NOMO-1 treated with dmso at 0.1 percent for 144 hours (cell line): Measurements from ENCODE around the gene FAM193B.
"Not testable (repeated sequence)": the region's sequence is repeated elsewhere in the genome, so short reads cannot be mapped to it uniquely, and the experiment has no call there.

ENCODE experiments used
- DNase-seq: peaks from one replicate; lab custom pipeline; 2025; ENCODE audit not compliant: unreplicated experiment; lab: John Stamatoyannopoulos, UW

The FAM193B gene

GRCh38 chr5:177578316-177578715, 24.0 kb upstream of the FAM193B start:
- DNase-seq: no peak

GRCh38 chr5:177576169-177576568, 21.8 kb upstream of the FAM193B start:
- DNase-seq: no peak

GRCh38 chr5:177575488-177575887, 21.1 kb upstream of the FAM193B start:
- no peak for DNase-seq

- DNase-seq: no peak
These were observed 15.5 kb upstream of the FAM193B start for GRCh38 chr5:177569894-177570293.

GRCh38 chr5:177568326-177568725, 14.0 kb upstream of the FAM193B start:
- DNase-seq: no peak

GRCh38 chr5:177565046-177565445, 10.7 kb upstream of the FAM193B start:
- DNase-seq: no peak

GRCh38 chr5:177559446-177559941, 5.1 kb upstream of the FAM193B start:
- DNase-seq: not testable (repeated sequence)

- DNase-seq: no peak
These were observed 3.4 kb upstream of the FAM193B start for GRCh38 chr5:177557796-177558195.

GRCh38 chr5:177557041-177557647, 2.8 kb upstream of the FAM193B start:
- no peak for DNase-seq

- no peak for DNase-seq
These were observed 1.3 kb upstream of the FAM193B start for GRCh38 chr5:177555665-177556064.

GRCh38 chr5:177555228-177555627, 865 bp upstream of the FAM193B start:
- DNase-seq: no peak

GRCh38 chr5:177553671-177554429, 513 bp downstream of the FAM193B start:
- no peak for DNase-seq

- DNase-seq: no peak
These were observed 1.4 kb downstream of the FAM193B start for GRCh38 chr5:177552839-177553455.

GRCh38 chr5:177550122-177550521, 4.2 kb downstream of the FAM193B start:
- DNase-seq: no peak

GRCh38 chr5:177548495-177548894, 5.9 kb downstream of the FAM193B start:
- no peak for DNase-seq

GRCh38 chr5:177547736-177548135, 6.6 kb downstream of the FAM193B start:
- no peak for DNase-seq

- DNase-seq: peak; percentile 26
These were observed 8.1 kb downstream of the FAM193B start for GRCh38 chr5:177546258-177546741.

- peak; percentile 45 for DNase-seq
These were observed 8.7 kb downstream of the FAM193B start for GRCh38 chr5:177545487-177546257.

GRCh38 chr5:177542816-177543465, 11.4 kb downstream of the FAM193B start:
- no peak for DNase-seq

- DNase-seq: no peak
These were observed 13.9 kb downstream of the FAM193B start for GRCh38 chr5:177540438-177540837.

- no peak for DNase-seq
These were observed 15.0 kb downstream of the FAM193B start for GRCh38 chr5:177539411-177539810.
